GM19099 (cell line): Measurements from ENCODE around the gene STAT5B.

Experiments
- POLR2A ChIP-seq: IDR thresholded peaks from 3 replicates; pipeline ENCODE4 v1.6.1; 2011; ENCODE audit warnings: low read depth; ENCODE audit not compliant: insufficient read length; ENCODE audit errors: extremely low read depth

STAT5B gene

GRCh38 chr17:42253578-42253977, 22.6 kb downstream of the STAT5B start:
- TF ChIP-seq POLR2A, result no peak

GRCh38 chr17:42252597-42253550, 23.3 kb downstream of the STAT5B start:
- TF ChIP-seq POLR2A, result no peak

GRCh38 chr17:42251115-42251514, 25.1 kb downstream of the STAT5B start:
- no peak for TF ChIP-seq POLR2A

GRCh38 chr17:42249681-42250446, 26.3 kb downstream of the STAT5B start:
- TF ChIP-seq POLR2A, result no peak

GRCh38 chr17:42248351-42249179, 27.6 kb downstream of the STAT5B start:
- peak; percentile 77 for TF ChIP-seq POLR2A

GRCh38 chr17:42247734-42248133, 28.5 kb downstream of the STAT5B start:
- no peak for TF ChIP-seq POLR2A

GRCh38 chr17:42246515-42246914, 29.7 kb downstream of the STAT5B start:
- no peak for TF ChIP-seq POLR2A

GRCh38 chr17:42243493-42243982, 32.7 kb downstream of the STAT5B start:
- no peak for TF ChIP-seq POLR2A

GRCh38 chr17:42241871-42242270, 34.3 kb downstream of the STAT5B start:
- TF ChIP-seq POLR2A, result no peak

- TF ChIP-seq POLR2A, result no peak
Measured at GRCh38 chr17:42240201-42240600, 36.0 kb downstream of the STAT5B start.

- TF ChIP-seq POLR2A, result no peak
Measured at GRCh38 chr17:42236760-42237159, 39.4 kb downstream of the STAT5B start.

GRCh38 chr17:42233994-42234393, 42.2 kb downstream of the STAT5B start:
- TF ChIP-seq POLR2A, result no peak

- TF ChIP-seq POLR2A, result no peak
Measured at GRCh38 chr17:42233156-42233555, 43.0 kb downstream of the STAT5B start.

- no peak for TF ChIP-seq POLR2A
Measured at GRCh38 chr17:42230225-42230624, 46.0 kb downstream of the STAT5B start.
